DOHH2 (cell line): ENCODE measurements around the gene TRAF4.

ENCODE experiments used
- H3F3A ChIP-seq: fragments of 200-600 bp; sonication (generic), shearing (Covaris generic); 2 replicates; pipeline ENCODE4 v1.6.0; 2016; ENCODE audit warnings: antibody characterized with exemption, mild to moderate bottlenecking; ENCODE audit not compliant: control insufficient read depth, insufficient read depth
- H3K27ac ChIP-seq: fragments of 200-600 bp; sonication (generic); 2 replicates; pipeline ENCODE4 v1.5.1; 2014; ENCODE audit warnings: low read depth, mild to moderate bottlenecking, low read length, moderate library complexity
- H3K27me3 ChIP-seq: fragments of 200-600 bp; sonication (generic); 2 replicates; pipeline ENCODE4 v1.6.1; 2014; ENCODE audit warnings: mild to moderate bottlenecking, low read length, mixed read lengths; ENCODE audit not compliant: control insufficient read depth
- H3K36me3 ChIP-seq: fragments of 200-600 bp; sonication (generic); 2 replicates; pipeline ENCODE4 v1.6.1; 2014; ENCODE audit warnings: mild to moderate bottlenecking, low read length, moderate library complexity, mixed read lengths; ENCODE audit not compliant: control insufficient read depth
- H3K4me1 ChIP-seq: fragments of 200-600 bp; sonication (generic); 2 replicates; pipeline ENCODE4 v1.6.1; 2014; ENCODE audit warnings: mild to moderate bottlenecking, low read length, mixed read lengths; ENCODE audit not compliant: control insufficient read depth
- H3K4me2 ChIP-seq: fragments of 200-600 bp; sonication (generic); 2 replicates; pipeline ENCODE4 v1.6.0; 2014; ENCODE audit warnings: mild to moderate bottlenecking, low read length, moderate library complexity
- H3K4me3 ChIP-seq: fragments of 200-600 bp; sonication (generic); 2 replicates; pipeline ENCODE4 v1.5.1; 2014; ENCODE audit warnings: mild to moderate bottlenecking, low read length, mixed read lengths
- H3K79me2 ChIP-seq: fragments of 200-600 bp; sonication (generic); 2 replicates; pipeline ENCODE4 v1.6.1; 2014; ENCODE audit warnings: mild to moderate bottlenecking, low read length, mixed read lengths; ENCODE audit not compliant: control insufficient read depth
- H3K9me2 ChIP-seq: fragments of 200-600 bp; sonication (generic); replicated peaks from 2 replicates; pipeline ENCODE4 v1.6.1; 2014; ENCODE audit warnings: mild to moderate bottlenecking, low read length, mixed read lengths; ENCODE audit not compliant: control insufficient read depth
- H3K9me3 ChIP-seq: fragments of 200-600 bp; sonication (generic); 2 replicates; pipeline ENCODE4 v1.6.1; 2014; ENCODE audit warnings: antibody characterized with exemption, low read length, mixed read lengths; ENCODE audit not compliant: control insufficient read depth, insufficient read depth
- H4K20me1 ChIP-seq: fragments of 200-600 bp; sonication (generic); 2 replicates; pipeline ENCODE4 v1.6.0; 2014; ENCODE audit warnings: low read depth, mild to moderate bottlenecking, antibody characterized with exemption, low read length, moderate library complexity; ENCODE audit not compliant: control insufficient read depth, insufficient read depth
- EZH2phosphoT487 ChIP-seq: fragments of 200-600 bp; sonication (generic); IDR thresholded peaks from 2 replicates; pipeline ENCODE4 v1.6.1; 2017; ENCODE audit warnings: borderline replicate concordance, mild to moderate bottlenecking, antibody characterized with exemption, low read length, moderate library complexity, mixed read lengths
- TF ChIP-seq, protein P1 (sequence below): fragments of 200-600 bp; sonication (generic); IDR thresholded peaks from one replicate; pipeline ENCODE4 v1.5.1; 2014; ENCODE audit warnings: antibody characterized with exemption, mild to moderate bottlenecking, low read depth, low read length; ENCODE audit not compliant: poor library complexity, severe bottlenecking

TRAF4 gene

DNA sequence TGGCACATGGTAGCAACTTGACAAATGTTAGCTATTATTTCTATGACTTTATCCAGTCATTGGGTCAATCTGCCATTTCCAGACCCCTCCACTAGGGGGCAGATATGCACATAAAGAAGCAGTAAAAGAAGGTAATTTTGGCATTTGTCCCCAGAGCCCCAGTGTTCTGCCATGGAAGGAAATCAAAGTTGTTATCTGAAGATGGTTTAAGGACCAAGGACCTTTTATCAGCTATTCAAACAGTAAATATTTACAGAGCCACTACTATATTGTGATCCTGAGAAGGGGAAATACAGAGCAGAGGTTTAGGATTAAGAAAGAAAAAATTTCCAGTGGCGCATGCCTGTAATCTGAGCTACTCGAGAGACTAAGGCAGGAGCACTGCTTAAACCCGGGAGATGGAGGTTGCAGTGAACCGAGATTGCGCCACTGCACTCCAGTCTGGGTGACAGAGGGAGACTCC is 20.0 kb downstream of the TRAF4 start:
- peaks cover 33% of the 10 kb centered on the region for H3K36me3 ChIP-seq
- TF ChIP-seq, protein P1, sequence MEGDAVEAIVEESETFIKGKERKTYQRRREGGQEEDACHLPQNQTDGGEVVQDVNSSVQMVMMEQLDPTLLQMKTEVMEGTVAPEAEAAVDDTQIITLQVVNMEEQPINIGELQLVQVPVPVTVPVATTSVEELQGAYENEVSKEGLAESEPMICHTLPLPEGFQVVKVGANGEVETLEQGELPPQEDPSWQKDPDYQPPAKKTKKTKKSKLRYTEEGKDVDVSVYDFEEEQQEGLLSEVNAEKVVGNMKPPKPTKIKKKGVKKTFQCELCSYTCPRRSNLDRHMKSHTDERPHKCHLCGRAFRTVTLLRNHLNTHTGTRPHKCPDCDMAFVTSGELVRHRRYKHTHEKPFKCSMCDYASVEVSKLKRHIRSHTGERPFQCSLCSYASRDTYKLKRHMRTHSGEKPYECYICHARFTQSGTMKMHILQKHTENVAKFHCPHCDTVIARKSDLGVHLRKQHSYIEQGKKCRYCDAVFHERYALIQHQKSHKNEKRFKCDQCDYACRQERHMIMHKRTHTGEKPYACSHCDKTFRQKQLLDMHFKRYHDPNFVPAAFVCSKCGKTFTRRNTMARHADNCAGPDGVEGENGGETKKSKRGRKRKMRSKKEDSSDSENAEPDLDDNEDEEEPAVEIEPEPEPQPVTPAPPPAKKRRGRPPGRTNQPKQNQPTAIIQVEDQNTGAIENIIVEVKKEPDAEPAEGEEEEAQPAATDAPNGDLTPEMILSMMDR: peak; percentile 91
- TF ChIP-seq EZH2phosphoT487: no peak
- no peak overlapping the region for H3K4me2 ChIP-seq

DNA sequence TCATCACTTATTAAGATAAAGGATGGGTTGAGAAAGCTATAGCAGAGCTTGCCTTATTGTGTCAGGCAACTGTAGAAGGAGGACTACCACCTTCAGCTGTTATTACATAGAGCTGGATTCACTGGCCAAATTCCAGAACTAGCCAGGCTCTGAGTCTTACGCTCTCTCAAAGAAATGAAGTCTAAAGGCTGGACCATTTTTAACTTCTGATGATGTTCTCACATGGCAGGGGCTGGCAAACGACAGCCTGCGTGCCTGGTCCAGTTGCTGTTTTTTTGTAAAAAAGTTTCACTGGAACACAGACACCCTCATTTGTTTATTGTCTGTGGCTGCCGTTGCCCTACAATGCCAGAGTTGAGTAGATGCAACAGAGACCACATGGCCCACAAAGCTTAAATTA is 21.2 kb downstream of the TRAF4 start:
- H3K27me3 ChIP-seq: no peaks in the 10 kb centered on the region
- H3K9me2 ChIP-seq: no peaks in the 10 kb centered on the region
- no peaks in the 10 kb centered on the region for H3F3A ChIP-seq
- no peaks in the 10 kb centered on the region for H3K9me3 ChIP-seq
- TF ChIP-seq EZH2phosphoT487: no peak
- TF ChIP-seq, protein P1: no peak
- H3K4me3 ChIP-seq: no peak overlapping the region
- H3K27ac ChIP-seq: no peak overlapping the region
- H3K36me3 ChIP-seq: peaks cover 22% of the 10 kb centered on the region
- H3K79me2 ChIP-seq: no peaks in the 10 kb centered on the region
- no peak overlapping the region for H3K4me2 ChIP-seq
- no peaks in the 10 kb centered on the region; the same call in 1 of the 2 replicates for H4K20me1 ChIP-seq
- peaks cover 9% of the 10 kb centered on the region for H3K4me1 ChIP-seq

More for the DNA sequence above, 20.0 kb downstream of the TRAF4 start:
- H3K4me1 ChIP-seq: peaks cover 9% of the 10 kb centered on the region
- H3K79me2 ChIP-seq: no peaks in the 10 kb centered on the region
- no peak overlapping the region for H3K4me3 ChIP-seq
- no peaks in the 10 kb centered on the region for H3K27me3 ChIP-seq
- no peaks in the 10 kb centered on the region for H3K9me3 ChIP-seq
- H3K9me2 ChIP-seq: no peaks in the 10 kb centered on the region
- no peak overlapping the region for H3K27ac ChIP-seq
- no peaks in the 10 kb centered on the region; the same call in 1 of the 2 replicates for H4K20me1 ChIP-seq
- no peaks in the 10 kb centered on the region for H3F3A ChIP-seq

DNA sequence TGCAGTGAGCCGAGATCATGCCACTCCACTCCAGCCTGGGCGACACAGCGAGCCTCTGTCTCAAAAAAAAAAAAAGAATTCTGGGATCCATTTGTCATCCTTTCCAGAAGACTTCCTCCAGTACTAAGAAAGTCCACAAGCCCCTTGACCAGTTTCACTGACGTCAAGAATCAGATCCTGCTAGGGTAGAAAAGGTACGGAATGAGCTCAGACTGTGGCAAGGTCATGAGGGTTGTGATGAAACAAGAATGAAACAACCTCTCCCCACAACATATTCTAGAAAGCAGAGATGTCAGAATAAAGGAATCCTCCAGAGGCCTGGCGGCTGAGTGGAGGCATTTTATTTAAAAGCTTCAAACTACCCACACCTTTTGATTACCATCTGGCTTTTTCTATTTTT is 29.9 kb downstream of the TRAF4 start:
- H3K4me2 ChIP-seq: no peak overlapping the region
- H3K79me2 ChIP-seq: peaks cover 8% of the 10 kb centered on the region
- H3K27ac ChIP-seq: no peak overlapping the region
- H3K4me3 ChIP-seq: no peak overlapping the region
- H3F3A ChIP-seq: no peaks in the 10 kb centered on the region
- no peaks in the 10 kb centered on the region for H3K27me3 ChIP-seq
- no peak for TF ChIP-seq EZH2phosphoT487
- TF ChIP-seq, protein P1: no peak
- no peaks in the 10 kb centered on the region for H3K9me3 ChIP-seq
- no peaks in the 10 kb centered on the region for H3K9me2 ChIP-seq
- no peaks in the 10 kb centered on the region for H3K4me1 ChIP-seq
- H4K20me1 ChIP-seq: no peaks in the 10 kb centered on the region; the same call in 1 of the 2 replicates
- no peaks in the 10 kb centered on the region for H3K36me3 ChIP-seq
